B cell (primary cell): ENCODE measurements around the gene BCAR1. TPM values are rescaled to one million over a fixed set of nuclear protein-coding genes. Genes with fewer than 3 reads are reported as not detected.

Source experiments
- ATAC-seq: fragments of 200-7000 bp; cut with Tn5 transposase; one replicate; pipeline ENCODE4 v1.10.0; 2021; ENCODE audit warnings: low read depth, mild to moderate bottlenecking, moderate number of reproducible peaks, moderate library complexity
- CTCF ChIA-PET: fragments of 350-600 bp; sonication (Branson Sonifier 250); formaldehyde crosslinking; loops from one replicate; lab custom pipeline; 2021; ENCODE audit warnings: antibody characterized with exemption, inconsistent platforms; lab: Charles Lee
- POLR2A ChIA-PET: fragments of 350-600 bp; sonication (Branson Sonifier 250); formaldehyde crosslinking; loops from one replicate; lab custom pipeline; 2021; ENCODE audit warnings: antibody characterized with exemption; lab: Charles Lee
- DNase-seq: peaks from one replicate; pipeline ENCODE4 v3.0.0; 2013
- H2AFZ ChIP-seq: 2 replicates; pipeline ENCODE4 v1.6.1; 2012; ENCODE audit warnings: mild to moderate bottlenecking, low read depth, low read length; ENCODE audit not compliant: insufficient read depth, poor library complexity, severe bottlenecking
- H3K27ac ChIP-seq, 2 donors: 1 replicate in 1 of 2; 2 replicates in 1 of 2; pipeline ENCODE4 v1.5.1; 2012 to 2013; ENCODE audit warnings: low read length in 2 of 2, mild to moderate bottlenecking in 2 of 2, moderate library complexity in 1 of 2
- H3K27me3 ChIP-seq, 4 experiments: fragments of 200-600 bp in 1 of 4; sonication (generic) in 1 of 4; replicated peaks in 1 of 4; 1 replicate in 2 of 4; 2 replicates in 2 of 4; pipeline versions ENCODE4 v1.6.1 to v1.7.0; 2013 to 2016; ENCODE audit warnings: low read length in 3 of 4, mild to moderate bottlenecking in 2 of 4, mixed read lengths in 1 of 4, moderate library complexity in 1 of 4; ENCODE audit not compliant: insufficient read depth in 4 of 4, control insufficient read depth in 3 of 4; ENCODE audit errors: control extremely low read depth in 1 of 4
- H3K36me3 ChIP-seq, 2 experiments: replicated peaks in 1 of 2; 1 replicate in 1 of 2; 2 replicates in 1 of 2; pipeline versions ENCODE4 v1.6.1 to v1.7.1; 2013; ENCODE audit warnings: low read length in 1 of 2; ENCODE audit not compliant: insufficient read depth in 2 of 2, control insufficient read depth in 1 of 2; ENCODE audit errors: control extremely low read depth in 1 of 2, extremely low read depth in 1 of 2
- H3K4me1 ChIP-seq, 2 donors: fragments of 200-600 bp in 1 of 2; sonication (generic) in 1 of 2; 1 replicate in 1 of 2; 2 replicates in 1 of 2; pipeline versions ENCODE4 v1.5.1 to v1.6.1; 2013 to 2017; ENCODE audit warnings: low read length in 2 of 2; ENCODE audit not compliant: control insufficient read depth in 2 of 2, insufficient read depth in 2 of 2
- H3K4me2 ChIP-seq: replicated peaks from 2 replicates; pipeline ENCODE3; 2012; ENCODE audit warnings: mild to moderate bottlenecking, low read depth, low read length; ENCODE audit not compliant: poor library complexity, severe bottlenecking
- H3K4me3 ChIP-seq, 5 experiments: fragments of 200-600 bp in 1 of 5; sonication (generic) in 1 of 5; 1 replicate in 3 of 5; 2 replicates in 2 of 5; pipeline versions ENCODE4 v1.5.1 to v1.7.0; 2011 to 2016; ENCODE audit warnings: low read length in 4 of 5, mild to moderate bottlenecking in 4 of 5, low read depth in 2 of 5, control low read depth in 1 of 5, moderate library complexity in 1 of 5; ENCODE audit not compliant: insufficient read depth in 1 of 5; ENCODE audit errors: control extremely low read depth in 1 of 5, extremely low read depth in 1 of 5
- H3K79me2 ChIP-seq: fragments of 200-600 bp; sonication (generic); one replicate; pipeline ENCODE4 v1.6.0; 2016; ENCODE audit warnings: low read length; ENCODE audit not compliant: control insufficient read depth, insufficient read depth
- H3K9ac ChIP-seq: fragments of 200-600 bp; sonication (generic); 2 replicates; pipeline ENCODE4 v1.6.1; 2017; ENCODE audit warnings: mild to moderate bottlenecking, low read length, moderate library complexity
- H3K9me3 ChIP-seq, 3 donors: one replicate each; pipeline versions ENCODE4 v1.6.1 to v1.7.1; 2013; ENCODE audit warnings: low read length in 2 of 3; ENCODE audit not compliant: control insufficient read depth in 2 of 3, insufficient read depth in 1 of 3; ENCODE audit errors: control extremely low read depth in 1 of 3
- H4K20me1 ChIP-seq: 2 replicates; pipeline ENCODE4 v1.6.0; 2012; ENCODE audit warnings: mild to moderate bottlenecking, low read length; ENCODE audit not compliant: insufficient read depth, control insufficient read depth, poor library complexity, severe bottlenecking
- H3K27ac Mint-ChIP-seq: one replicate; pipeline ENCODE4 v1.8.0; 2021; ENCODE audit warnings: mixed read lengths
- H3K27me3 Mint-ChIP-seq: one replicate; pipeline ENCODE4 v1.8.0; 2021; ENCODE audit warnings: mixed read lengths
- H3K4me1 Mint-ChIP-seq: one replicate; pipeline ENCODE4 v1.8.0; 2021; ENCODE audit warnings: mixed read lengths
- H3K4me3 Mint-ChIP-seq: one replicate; pipeline ENCODE4 v1.8.0; 2021; ENCODE audit warnings: mixed read lengths
- H3K9me3 Mint-ChIP-seq: one replicate; pipeline ENCODE4 v1.8.0; 2022; ENCODE audit warnings: mixed read lengths; ENCODE audit not compliant: insufficient read depth
- CTCF ChIP-seq: fragments of 200-600 bp; IDR thresholded peaks from one replicate; pipeline ENCODE4 v1.8.0; 2022; ENCODE audit warnings: antibody characterized with exemption, mild to moderate bottlenecking
- EZH2 ChIP-seq: IDR thresholded peaks from 2 replicates; pipeline ENCODE4 v1.6.1; 2012; ENCODE audit warnings: borderline replicate concordance, low read depth, mild to moderate bottlenecking, moderate library complexity, low read length; ENCODE audit not compliant: insufficient read depth, poor library complexity, severe bottlenecking
- WGBS: methylation state at CpG from one replicate; pipeline ENCODE4 v1.1.5; 2013; ENCODE audit warnings: missing lambda C conversion rate; ENCODE audit not compliant: insufficient coverage; 5-methylcytosine and 5-hydroxymethylcytosine counted together
- intact Hi-C: fragments of 100-400 bp; cut with micrococcal nuclease; formaldehyde crosslinking; loops from one replicate; pipeline ENCODE4 v1.10.0; 2022
- polyA plus RNA-seq: library from polyadenylated mRNA; depleted of rRNA; stranded (reverse); fragments of >200 nt; gene quantifications from 2 replicates; pipeline ENCODE4 v1.2.3, GENCODE V29; 2012
- total RNA-seq, 2 donors: library from RNA; stranded (reverse); fragments of 120-200 nt in 1 of 2; gene quantifications; 1 replicate in 1 of 2; 2 replicates in 1 of 2; pipeline versions ENCODE4 v1.2.3 to v1.2.4, GENCODE V29; 2013 to 2022

The BCAR1 gene
- total and polyA plus RNA-seq, 2 donors (not counting 1 experiment from before 2014, with no cell fraction given) = not detected

GRCh38 chr16:75226550-75227360, 24.7 kb downstream of the BCAR1 start:
- Histone ChIP-seq H3K27ac (no peak overlapping the region), H3K4me2 (no peak overlapping the region), H3K4me1 (no peaks in the 10 kb centered on the region), H3K9me3 (peaks cover 0 to 8% (median 0%) of the 10 kb centered on the region in 3 donors), H3K4me3 (no peak overlapping the region), H3K27me3 (peaks cover 0 to 51% (median 7%) of the 10 kb centered on the region in 4 experiments), H3K79me2 (no peaks in the 10 kb centered on the region), H2AFZ (no peak overlapping the region), H3K36me3 (no peaks in the 10 kb centered on the region), H3K9ac (no peak overlapping the region), H4K20me1 (no peaks in the 10 kb centered on the region)
- Mint-ChIP-seq H3K4me1 (no peaks in the 10 kb centered on the region), H3K9me3 (no peaks in the 10 kb centered on the region), H3K4me3 (no peak overlapping the region), H3K27ac (no peak overlapping the region), H3K27me3 (peaks cover 31% of the 10 kb centered on the region)
- ChIA-PET POLR2A (no interaction called here), CTCF (interaction anchor here (0.6 to 1.6 kb wide), 3 partner anchors 27 to 167 kb away, joined by 3 to 4 read pairs (median 3); no protein-coding TSS in a partner anchor)
- TF ChIP-seq EZH2 (no peak), CTCF (no peak)
- no peak for DNase-seq
- intact Hi-C loops = no loop called here
- WGBS = 80% methylated on average over 14 of the region's 22 CpGs
- no peak for ATAC-seq
